SH-SY5Y (cell line): ENCODE data around the gene RPN2.

Experiments
- GATA2 ChIP-seq: IDR thresholded peaks from 2 replicates; pipeline ENCODE4 v1.6.1; 2011; ENCODE audit warnings: mild to moderate bottlenecking, low read depth, low read length
- GATA3 ChIP-seq: IDR thresholded peaks from 2 replicates; pipeline ENCODE4 v1.6.1; 2011; ENCODE audit warnings: low read depth, mild to moderate bottlenecking, low read length, moderate library complexity

Gene RPN2

DNA sequence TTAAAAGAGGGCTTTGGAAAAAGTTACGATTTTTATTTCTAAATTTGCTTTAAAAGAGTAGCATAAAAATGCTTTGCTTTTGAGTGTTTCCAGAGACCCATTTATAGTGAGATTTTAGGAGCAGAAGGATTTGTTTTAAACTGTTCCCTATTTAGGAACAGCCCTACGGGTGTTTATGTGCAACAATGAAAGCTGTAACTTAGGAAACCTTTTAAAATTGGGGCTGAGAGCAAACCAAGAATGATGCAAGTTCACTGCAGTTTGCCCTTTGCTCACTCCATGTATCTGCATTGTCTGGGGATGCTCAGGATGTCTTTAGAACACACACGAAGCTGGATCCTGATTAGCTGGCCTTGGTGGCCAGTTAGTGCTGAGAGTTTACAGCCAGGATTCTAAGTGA lies 41.6 kb downstream of the RPN2 start:
- no peak for TF ChIP-seq GATA2
- TF ChIP-seq GATA3, result no peak

DNA sequence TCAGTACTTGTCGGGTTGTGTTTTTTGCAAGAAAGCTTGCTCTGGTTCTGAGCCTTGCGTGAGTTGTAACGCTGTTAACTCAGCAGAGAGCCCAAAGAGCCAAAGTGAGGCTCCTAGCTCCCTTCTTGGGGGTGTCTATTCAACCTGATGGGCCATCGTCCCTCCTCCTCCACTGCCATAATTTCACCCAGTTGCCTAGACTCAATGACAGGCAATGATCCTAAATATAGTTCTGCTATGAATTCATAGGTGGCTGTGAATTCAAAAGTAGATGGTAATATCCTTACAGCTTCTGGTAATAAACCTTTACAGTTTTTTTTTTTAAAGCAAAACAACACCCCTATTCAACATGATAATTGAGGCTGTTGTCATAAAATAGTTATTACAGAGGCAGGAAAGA lies 43.0 kb downstream of the RPN2 start:
- TF ChIP-seq GATA2, result no peak
- no peak for TF ChIP-seq GATA3

DNA sequence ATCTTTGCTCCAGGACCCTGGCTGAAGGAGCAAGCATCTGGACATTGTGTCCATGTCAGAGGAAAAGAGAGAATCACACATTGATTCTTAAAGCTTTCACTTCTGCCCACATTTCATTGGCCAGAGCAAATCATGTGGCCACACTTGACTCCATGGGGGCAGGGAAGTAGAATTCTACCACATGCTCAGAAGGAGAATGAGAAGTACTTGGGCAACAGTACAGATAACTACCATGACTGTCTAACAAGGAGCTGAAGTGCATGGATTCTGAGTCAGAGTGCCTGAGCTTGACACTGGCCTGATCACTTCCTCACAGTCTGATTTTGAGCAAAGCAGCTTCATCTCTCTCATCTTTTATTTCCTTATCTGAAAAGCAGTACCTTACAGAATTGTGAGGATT lies 43.9 kb downstream of the RPN2 start:
- TF ChIP-seq GATA2, result no peak
- no peak for TF ChIP-seq GATA3

DNA sequence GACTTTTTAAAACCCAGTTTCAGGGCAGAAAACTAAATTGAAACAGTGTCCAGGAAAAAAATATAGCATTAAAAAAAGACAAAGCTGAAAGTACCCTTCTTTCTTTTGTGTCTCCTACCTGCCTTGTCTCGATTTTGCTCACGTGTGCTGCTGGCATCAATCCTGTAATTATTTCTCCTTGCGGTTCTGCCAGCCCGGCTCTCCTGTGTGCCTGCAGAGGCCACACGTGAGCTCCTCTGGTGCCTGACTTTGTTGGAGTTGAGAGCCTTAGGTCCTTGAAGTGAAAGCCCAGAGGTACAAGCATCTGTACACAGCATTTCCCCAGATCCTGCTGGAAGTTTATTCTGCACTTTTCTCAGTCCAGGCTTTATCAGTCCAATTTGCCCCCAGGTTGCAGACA lies 46.0 kb downstream of the RPN2 start:
- TF ChIP-seq GATA3, result no peak
- TF ChIP-seq GATA2, result no peak

DNA sequence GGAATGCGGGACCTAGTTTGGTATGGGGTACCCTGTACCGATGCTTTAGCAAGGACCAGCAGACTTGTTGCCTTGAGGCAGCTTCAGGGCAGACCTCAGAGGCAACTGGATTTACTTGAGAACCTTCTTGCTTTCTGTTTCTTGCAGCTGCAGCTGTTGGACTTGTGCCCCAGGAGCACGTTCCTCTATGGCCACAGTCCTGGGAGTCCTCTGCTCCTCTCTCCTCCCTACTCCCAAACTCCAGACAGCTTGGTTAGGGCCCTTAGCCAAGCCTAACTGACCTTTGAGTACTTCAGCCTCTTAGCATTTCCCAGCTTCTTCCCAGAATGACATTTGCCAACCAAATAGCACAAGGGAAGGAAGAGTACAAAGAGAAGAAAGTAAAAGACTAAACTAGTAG lies 47.8 kb downstream of the RPN2 start:
- no peak for TF ChIP-seq GATA2
- no peak for TF ChIP-seq GATA3

DNA sequence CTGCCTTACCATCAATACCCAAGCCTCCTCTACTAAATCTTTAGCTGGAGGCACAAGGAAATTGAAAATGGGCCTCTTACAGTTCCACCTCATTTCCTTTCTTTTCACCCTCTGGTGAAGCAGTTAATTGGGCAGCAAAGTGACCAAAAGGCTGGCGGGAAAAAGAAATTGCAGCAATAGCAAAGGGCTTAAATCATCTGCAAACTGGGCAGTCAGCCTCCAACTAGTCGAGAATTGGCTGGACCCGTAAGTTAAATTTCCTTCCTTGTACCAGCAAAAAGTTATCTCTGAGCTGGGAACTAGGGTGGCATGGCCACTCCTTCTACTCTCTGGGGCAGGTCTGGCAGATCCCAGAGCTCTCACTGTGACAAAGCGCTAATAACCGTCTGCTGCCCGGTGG lies 49.0 kb downstream of the RPN2 start:
- TF ChIP-seq GATA2, result no peak
- no peak for TF ChIP-seq GATA3

DNA sequence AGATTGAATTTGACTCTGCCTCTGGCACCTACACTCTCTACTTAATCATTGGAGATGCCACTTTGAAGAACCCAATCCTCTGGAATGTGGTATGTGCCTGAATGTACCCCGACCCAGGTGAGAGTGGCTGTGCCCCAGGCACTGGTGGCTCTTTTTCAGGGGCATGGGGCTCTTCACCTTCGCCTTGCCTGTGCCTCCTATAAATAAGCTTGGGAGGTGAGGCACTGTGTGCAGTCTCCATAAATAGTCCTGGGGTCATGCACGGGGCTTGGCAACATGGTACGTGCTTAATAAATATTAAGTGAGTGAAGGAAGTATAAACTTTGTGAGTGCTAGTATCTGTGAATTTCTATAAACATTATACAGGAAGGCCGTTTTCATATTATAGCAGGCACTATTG lies 49.5 kb downstream of the RPN2 start:
- TF ChIP-seq GATA2 (no peak), GATA3 (no peak)

DNA sequence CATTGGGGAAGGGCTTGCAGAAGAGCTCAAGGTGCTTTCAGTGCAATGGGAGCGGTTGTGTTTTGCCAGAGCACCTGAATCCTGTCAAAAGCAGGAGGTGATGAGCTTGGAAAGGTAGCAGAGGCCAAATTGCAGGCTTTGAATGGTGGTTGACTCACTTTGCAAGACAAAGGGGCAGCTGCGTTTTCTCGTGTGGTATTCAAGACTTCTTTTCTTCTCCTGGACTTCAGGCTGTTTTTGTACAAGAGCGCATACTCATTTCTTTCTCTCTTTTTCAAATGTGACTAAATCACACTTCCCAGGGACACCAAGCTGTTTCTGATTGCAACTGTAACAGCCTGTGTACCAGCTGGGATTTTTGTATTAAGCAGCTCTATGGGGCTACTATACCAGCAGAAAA lies 50.2 kb downstream of the RPN2 start:
- no peak for TF ChIP-seq GATA3
- TF ChIP-seq GATA2, result no peak

DNA sequence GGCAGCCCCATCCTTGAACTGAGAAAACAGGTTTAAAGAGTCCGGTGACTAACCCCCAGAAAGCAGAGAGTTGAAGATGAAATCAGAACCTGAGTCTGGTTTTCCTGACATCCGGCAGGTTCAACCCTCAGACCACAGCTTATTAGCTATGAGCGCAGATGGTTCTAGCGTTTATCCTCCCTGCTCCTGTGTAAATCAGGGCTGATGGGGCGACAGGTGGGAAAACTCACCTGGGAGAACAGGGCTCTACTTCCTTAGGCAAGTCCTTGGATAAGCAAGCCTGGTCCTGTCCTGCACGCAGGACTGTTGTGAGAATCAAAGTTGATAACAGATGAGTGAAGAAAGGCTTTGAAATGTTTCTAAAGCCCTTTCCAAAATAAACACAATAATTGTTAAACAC lies 51.1 kb downstream of the RPN2 start:
- TF ChIP-seq GATA2 (no peak), GATA3 (no peak)

DNA sequence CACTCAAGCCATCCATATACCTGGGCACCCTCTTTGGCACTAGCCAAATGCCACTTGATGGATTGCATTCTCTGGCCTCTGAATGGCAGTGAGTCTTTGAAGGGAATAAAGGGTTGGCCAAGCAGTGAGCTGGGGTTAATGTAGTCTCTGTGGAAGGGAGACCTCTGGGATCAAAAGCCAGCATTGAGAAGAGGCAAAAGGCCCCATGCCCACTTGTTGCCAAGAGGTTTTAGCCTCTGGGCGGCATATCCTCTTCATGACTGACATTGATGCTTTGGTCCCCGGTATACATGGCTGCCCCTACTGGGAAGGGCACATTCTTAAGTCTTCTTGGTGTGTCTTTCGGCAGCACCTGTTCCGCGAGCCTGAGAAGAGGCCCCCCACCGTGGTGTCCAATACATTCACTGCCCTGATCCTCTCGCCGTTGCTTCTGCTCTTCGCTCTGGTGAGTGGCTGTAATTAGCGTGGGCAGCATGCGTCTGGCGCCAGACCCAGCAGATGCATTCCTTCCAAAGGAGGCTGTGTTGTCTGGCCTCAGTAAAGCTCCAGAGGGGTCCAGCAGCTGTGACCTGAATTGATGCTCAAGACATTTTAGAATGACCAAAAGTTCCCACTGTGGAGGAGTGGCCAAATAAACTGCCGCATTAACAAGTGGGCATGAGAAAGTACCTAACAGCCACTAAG lies 53.0 kb downstream of the RPN2 start:
- TF ChIP-seq GATA3, result no peak
- TF ChIP-seq GATA2, result no peak

DNA sequence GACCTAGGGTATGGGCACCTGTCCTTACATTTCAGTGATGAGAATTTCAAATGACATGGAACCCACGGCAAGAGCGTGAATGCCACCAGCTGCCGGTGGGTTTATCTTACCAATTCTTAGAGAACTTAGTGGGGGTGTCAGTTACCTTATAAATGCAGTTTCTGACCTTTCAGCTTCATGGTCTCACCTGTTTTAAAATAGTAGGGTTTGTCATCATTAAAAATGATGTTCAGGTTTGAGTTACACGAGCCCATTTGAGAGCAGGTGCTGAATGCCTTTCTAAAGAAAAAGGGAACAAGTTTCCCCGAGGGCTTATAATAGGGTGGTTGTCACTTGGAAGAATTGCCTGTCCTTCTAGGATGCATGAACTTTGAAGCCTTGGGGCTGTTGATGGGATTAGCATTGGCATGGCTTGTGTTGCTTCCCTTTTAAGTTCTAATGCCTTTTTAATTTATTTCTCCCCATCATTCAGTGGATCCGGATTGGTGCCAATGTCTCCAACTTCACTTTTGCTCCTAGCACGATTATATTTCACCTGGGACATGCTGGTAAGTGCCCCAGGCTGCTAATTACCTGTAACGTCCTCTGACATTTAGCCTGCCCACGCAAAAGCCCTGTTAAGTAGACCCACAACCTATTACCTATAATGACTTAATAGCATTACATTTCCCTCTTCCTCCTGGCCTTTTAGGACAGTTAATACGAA lies 54.6 kb downstream of the RPN2 start:
- TF ChIP-seq GATA2, result no peak
- no peak for TF ChIP-seq GATA3

DNA sequence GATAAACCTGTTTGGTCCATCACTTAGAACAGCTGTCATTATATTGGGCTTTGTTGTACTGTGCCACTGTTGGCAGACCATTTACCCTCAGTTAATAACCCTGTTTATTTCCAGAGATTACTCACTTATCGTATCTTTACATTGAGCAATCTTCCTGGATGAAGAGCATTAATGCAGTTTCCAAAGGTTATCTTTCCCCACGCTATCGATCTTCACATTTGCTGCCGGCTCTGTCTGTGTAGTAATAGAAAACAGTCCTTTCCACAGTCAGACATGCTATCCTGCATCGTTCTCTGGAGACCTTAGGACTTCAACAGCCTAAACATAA lies 55.1 kb downstream of the RPN2 start:
- TF ChIP-seq GATA2 (peak; percentile 95), GATA3 (peak; percentile 96)

DNA sequence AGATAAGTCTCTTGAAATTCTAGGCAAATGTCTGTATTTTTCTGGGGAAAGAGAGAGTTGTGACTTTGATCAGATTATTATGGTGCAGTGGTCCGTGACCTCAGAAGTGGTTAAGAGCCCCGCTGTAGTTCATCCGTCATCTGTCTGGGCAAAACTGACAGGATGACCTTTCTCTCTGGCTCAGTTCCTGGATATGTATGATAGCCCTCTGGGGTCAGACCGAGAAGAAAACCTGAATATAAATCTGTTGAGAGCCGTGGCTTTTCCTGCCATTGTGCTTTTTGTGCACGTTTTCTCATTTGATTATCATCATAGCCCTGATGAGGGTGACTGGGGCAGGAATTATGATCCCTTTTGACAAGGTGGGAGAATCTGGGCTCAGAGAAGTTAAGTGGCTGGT lies 55.9 kb downstream of the RPN2 start:
- TF ChIP-seq GATA3 (no peak; the same call in 1 of the 2 replicates), GATA2 (peak; percentile 71)

DNA sequence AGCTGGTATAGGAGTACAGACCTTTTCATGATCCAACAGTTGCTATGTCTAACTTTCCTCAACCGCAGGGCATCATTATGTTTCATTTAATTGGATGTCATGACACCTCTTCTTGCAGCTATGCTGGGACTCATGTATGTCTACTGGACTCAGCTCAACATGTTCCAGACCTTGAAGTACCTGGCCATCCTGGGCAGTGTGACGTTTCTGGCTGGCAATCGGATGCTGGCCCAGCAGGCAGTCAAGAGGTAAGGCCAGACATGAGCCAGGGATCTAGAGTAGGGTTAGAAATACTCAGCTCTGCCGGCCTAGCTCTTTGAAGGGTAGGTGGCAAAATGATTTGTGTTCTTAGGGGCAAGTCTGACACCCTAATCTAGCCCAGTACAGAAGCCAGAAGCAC lies 57.3 kb downstream of the RPN2 start:
- TF ChIP-seq GATA3 (no peak), GATA2 (no peak)

DNA sequence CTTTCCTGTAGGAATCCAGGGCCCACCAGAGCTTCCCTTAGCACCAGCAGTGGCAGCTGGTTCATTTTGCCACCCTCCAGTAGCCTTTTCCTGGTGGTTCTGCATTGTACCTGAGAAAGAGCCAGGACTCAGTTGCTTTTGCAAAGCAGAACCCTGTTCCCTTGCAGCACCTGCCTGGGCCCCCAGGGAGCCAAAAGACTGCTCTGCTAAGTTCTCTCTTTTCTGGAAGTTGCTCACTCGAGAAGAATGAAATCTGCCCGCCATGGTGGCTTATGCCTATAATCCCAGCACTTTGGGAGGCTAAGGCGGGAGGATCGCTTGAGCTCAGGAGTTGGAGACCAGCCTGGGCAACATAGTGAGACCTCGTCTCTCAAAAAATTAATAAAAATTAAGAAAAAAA lies 58.5 kb downstream of the RPN2 start:
- TF ChIP-seq GATA2 (no peak), GATA3 (no peak)
